Neuronal stem cell (in vitro differentiated cells): ENCODE data around the gene RTN4RL1.

ENCODE experiments used
- DNase-seq: peaks from one replicate; pipeline ENCODE4 v3.0.0-alpha.2; 2013; ENCODE audit warnings: low spot score
- H2AFZ ChIP-seq: one replicate; pipeline ENCODE4 v1.6.1; 2013; ENCODE audit warnings: mild to moderate bottlenecking, low read length, inconsistent platforms
- H2AK5ac ChIP-seq: 2 replicates; pipeline ENCODE4 v1.6.1; 2013; ENCODE audit warnings: low read depth, mild to moderate bottlenecking, inconsistent platforms, low read length, moderate library complexity, mixed read lengths
- H2BK120ac ChIP-seq: 2 replicates; pipeline ENCODE4 v1.6.1; 2013; ENCODE audit warnings: low read depth, mild to moderate bottlenecking, inconsistent platforms, low read length, moderate library complexity, mixed read lengths
- H2BK12ac ChIP-seq: one replicate; pipeline ENCODE4 v1.6.1; 2013; ENCODE audit warnings: low read length, inconsistent platforms
- H2BK15ac ChIP-seq: 2 replicates; pipeline ENCODE4 v1.6.1; 2013; ENCODE audit warnings: mild to moderate bottlenecking, low read length, inconsistent platforms, mixed read lengths
- H2BK5ac ChIP-seq: one replicate; pipeline ENCODE4 v1.6.1; 2013; ENCODE audit warnings: inconsistent platforms, mild to moderate bottlenecking, low read length, moderate library complexity
- H3K14ac ChIP-seq: one replicate; pipeline ENCODE4 v1.6.1; 2013; ENCODE audit warnings: low read length, inconsistent platforms
- H3K18ac ChIP-seq: 2 replicates; pipeline ENCODE4 v1.6.1; 2013; ENCODE audit warnings: low read length, inconsistent platforms
- H3K23ac ChIP-seq: 2 replicates; pipeline ENCODE4 v1.6.1; 2013; ENCODE audit warnings: low read depth, mild to moderate bottlenecking, mixed read lengths, low read length, inconsistent platforms; ENCODE audit not compliant: poor library complexity
- H3K27ac ChIP-seq: replicated peaks from 3 replicates; pipeline ENCODE4 v1.5.1; 2013; ENCODE audit warnings: low read length, inconsistent platforms
- H3K27me3 ChIP-seq, 3 experiments: 2 replicates each; pipeline ENCODE4 v1.6.1; 2013; ENCODE audit warnings: low read length in 3 of 3, mild to moderate bottlenecking in 2 of 3, inconsistent platforms in 1 of 3, low read depth in 1 of 3, mixed read lengths in 1 of 3, moderate library complexity in 1 of 3; ENCODE audit not compliant: control insufficient read depth in 3 of 3, insufficient read depth in 3 of 3
- H3K36me3 ChIP-seq, 2 donors: replicated peaks in 1 of 2; 2 replicates each; pipeline ENCODE4 v1.6.1; 2013; ENCODE audit warnings: low read length in 2 of 2; ENCODE audit not compliant: control insufficient read depth in 2 of 2, insufficient read depth in 2 of 2
- H3K4ac ChIP-seq: 2 replicates; pipeline ENCODE4 v1.6.1; 2013; ENCODE audit warnings: inconsistent platforms, mild to moderate bottlenecking, low read length, moderate library complexity
- H3K4me1 ChIP-seq, 2 donors: 1 replicate in 1 of 2; 2 replicates in 1 of 2; pipeline ENCODE4 v1.6.1; 2013; ENCODE audit warnings: low read length in 2 of 2, low read depth in 1 of 2; ENCODE audit not compliant: control insufficient read depth in 2 of 2, insufficient read depth in 1 of 2
- H3K4me2 ChIP-seq: one replicate; pipeline ENCODE4 v1.6.1; 2013; ENCODE audit warnings: mild to moderate bottlenecking, low read length, inconsistent platforms; ENCODE audit not compliant: insufficient read depth, poor library complexity, severe bottlenecking
- H3K4me3 ChIP-seq, 2 donors: 2 replicates each; pipeline ENCODE4 v1.5.1; 2013; ENCODE audit warnings: low read length in 2 of 2, mild to moderate bottlenecking in 2 of 2, inconsistent platforms in 1 of 2, moderate library complexity in 1 of 2
- H3K79me1 ChIP-seq: one replicate; pipeline ENCODE4 v1.6.1; 2013; ENCODE audit warnings: low read depth, mild to moderate bottlenecking, inconsistent platforms, low read length, moderate library complexity
- H3K9ac ChIP-seq: one replicate; pipeline ENCODE4 v1.6.1; 2013; ENCODE audit warnings: mild to moderate bottlenecking, low read depth, low read length, inconsistent platforms; ENCODE audit not compliant: poor library complexity
- H3K9me3 ChIP-seq, 2 donors: replicated peaks in 1 of 2; 2 replicates each; pipeline versions ENCODE3 to v1.6.1; 2013; ENCODE audit warnings: low read length in 2 of 2, mild to moderate bottlenecking in 2 of 2, inconsistent platforms in 1 of 2, low read depth in 1 of 2, mixed read lengths in 1 of 2, moderate library complexity in 1 of 2; ENCODE audit not compliant: control insufficient read depth in 2 of 2, insufficient read depth in 1 of 2
- H4K8ac ChIP-seq: one replicate; pipeline ENCODE4 v1.6.1; 2013; ENCODE audit warnings: low read depth, mild to moderate bottlenecking, inconsistent platforms, low read length, moderate library complexity
- H4K91ac ChIP-seq: one replicate; pipeline ENCODE4 v1.6.1; 2013; ENCODE audit warnings: low read length, low read depth, mild to moderate bottlenecking, inconsistent platforms; ENCODE audit not compliant: poor library complexity
- WGBS, 2 donors: extraction: QIAGEN DNeasy Blood & Tissue Kit; methylation state at CpG; one replicate each; pipeline ENCODE4 v1.1.7; 2013; ENCODE audit warnings: missing lambda C conversion rate in 2 of 2, mixed read lengths in 1 of 2; ENCODE audit not compliant: insufficient read length in 2 of 2, insufficient replicate concordance in 1 of 2; ENCODE audit errors: extremely low coverage in 2 of 2; 5-methylcytosine and 5-hydroxymethylcytosine counted together

The RTN4RL1 gene

DNA sequence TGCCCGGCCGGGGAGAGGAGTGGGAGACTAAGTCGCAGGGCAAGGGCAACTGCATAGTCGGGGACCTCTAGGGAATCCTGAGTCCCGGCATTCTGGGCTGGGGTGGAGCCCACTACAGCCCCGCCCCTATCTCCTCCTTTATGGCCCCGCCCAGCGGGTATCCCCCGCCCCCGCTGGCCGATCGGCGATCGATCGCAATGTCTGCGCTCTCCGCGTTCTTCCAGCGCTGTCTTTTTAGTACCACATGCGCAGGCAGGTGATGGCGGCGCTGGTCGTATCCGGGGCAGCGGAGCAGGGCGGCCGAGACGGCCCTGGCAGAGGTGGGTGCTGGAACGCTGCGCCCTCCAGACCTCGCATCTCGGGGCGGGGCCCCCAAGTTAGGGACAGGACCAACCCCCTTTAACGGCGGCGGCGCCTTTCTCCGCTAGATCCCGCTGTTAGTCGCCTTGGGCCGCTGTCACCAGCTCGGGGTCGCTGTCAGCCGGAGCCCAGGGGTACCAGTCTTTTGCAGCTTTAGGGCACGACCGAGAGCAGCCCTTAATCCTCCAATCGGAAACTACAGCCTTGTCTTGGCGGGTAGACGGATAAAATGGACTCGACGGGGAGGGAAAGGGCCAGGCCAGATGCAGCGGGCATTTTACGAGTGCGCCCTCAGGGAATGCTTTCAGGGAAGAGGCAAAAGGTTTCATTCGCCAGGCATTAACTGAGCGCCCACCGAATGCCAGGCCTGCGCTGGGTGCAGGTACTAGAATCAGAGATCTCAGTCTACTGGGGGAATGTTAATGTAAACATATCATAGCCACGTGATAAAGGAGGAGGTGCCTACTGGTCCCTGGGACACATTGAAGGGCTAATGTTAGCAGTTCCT, 5.0 kb upstream of the RTN4RL1 start, which contains the start of gene DPH1:
TSS of gene DPH1 (plus strand) at position 243 of the 868 bp plus-strand sequence. CDS start at position 260, 17 bp downstream.
- no peak within 1 kb of the TSS for H3K27ac ChIP-seq
- peak within 1 kb of the TSS; percentile 34 for H2BK12ac ChIP-seq

DNA sequence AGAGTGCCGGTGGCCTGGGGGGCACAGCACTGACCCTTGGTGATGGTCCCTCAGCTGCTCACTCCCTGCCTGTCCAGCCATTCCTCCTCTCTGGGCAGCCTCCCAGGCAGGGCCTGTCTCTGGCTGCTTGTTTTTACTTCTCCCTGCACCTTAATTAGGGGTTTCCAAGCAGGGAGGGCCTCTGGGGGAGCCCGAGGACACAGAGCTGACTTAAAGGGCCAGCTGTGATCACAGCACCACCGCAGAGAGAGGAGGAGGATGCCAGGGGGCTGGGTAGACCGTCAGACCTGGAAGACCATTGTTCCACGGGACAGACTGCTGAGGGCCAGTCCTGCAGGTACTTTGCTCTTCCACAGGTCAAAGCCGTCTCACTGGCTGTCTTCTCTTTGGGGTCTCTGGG, 3.6 kb upstream of the RTN4RL1 start:
- H2BK5ac ChIP-seq, result no peak overlapping the region
- no peak overlapping the region for H3K4me2 ChIP-seq
- H3K4me1 ChIP-seq, result peaks cover 10 to 11% of the 10 kb centered on the region in 2 donors
- peaks cover 3 to 4% of the 10 kb centered on the region in 2 donors for H3K9me3 ChIP-seq
- peak overlapping the region; percentile 80 for H2AFZ ChIP-seq
- no peak overlapping the region for H3K27ac ChIP-seq
- no peak for DNase-seq
- H3K79me1 ChIP-seq, result peaks cover 6% of the 10 kb centered on the region
- no peak overlapping the region for H4K8ac ChIP-seq
- peaks cover 8 to 56% (median 47%) of the 10 kb centered on the region in 3 experiments for H3K27me3 ChIP-seq
- no peak overlapping the region for H3K4ac ChIP-seq
- H2BK15ac ChIP-seq, result peak overlapping the region; percentile 95
- H3K23ac ChIP-seq, result no peak overlapping the region
- peak overlapping the region; percentile 34 for H2BK12ac ChIP-seq
- no CpG with 5 or more reads among the region's 6 CpGs for WGBS, 2 donors
- peak overlapping the region; percentile 55 for H2BK120ac ChIP-seq
- H4K91ac ChIP-seq, result no peak overlapping the region
- no peak overlapping the region for H3K14ac ChIP-seq
- H3K4me3 ChIP-seq, result no peak overlapping the region
- peak overlapping the region; percentile 38 for H3K9ac ChIP-seq
- H2AK5ac ChIP-seq, result peak overlapping the region; percentile 76
- H3K18ac ChIP-seq, result peak overlapping the region; percentile 27
- H3K36me3 ChIP-seq, result no peaks in the 10 kb centered on the region

More for the DNA sequence above, 5.0 kb upstream of the RTN4RL1 start, which contains the start of gene DPH1:
- peak within 1 kb of the TSS; percentile 86 to 97 for H3K4me3 ChIP-seq
- H3K23ac ChIP-seq, result peak within 1 kb of the TSS; percentile 52
- peak within 1 kb of the TSS; percentile 31 for H3K14ac ChIP-seq
- H2BK120ac ChIP-seq, result peak within 1 kb of the TSS; percentile 55
- peak within 1 kb of the TSS; percentile 99 for H3K4me2 ChIP-seq
- H2BK15ac ChIP-seq, result peak within 1 kb of the TSS; percentile 95
- no peak within 1 kb of the TSS for H3K4ac ChIP-seq
- peaks cover 0 to 42% (median 34%) of the 10 kb centered on the region in 3 experiments for H3K27me3 ChIP-seq
- no peak within 1 kb of the TSS for H4K8ac ChIP-seq
- H4K91ac ChIP-seq, result no peak within 1 kb of the TSS
- peaks cover 16% of the 10 kb centered on the region in 2 donors for H3K4me1 ChIP-seq
- peaks cover 3 to 4% of the 10 kb centered on the region in 2 donors for H3K9me3 ChIP-seq
- DNase-seq, result peak; percentile 82
- peak within 1 kb of the TSS; percentile 92 for H2AFZ ChIP-seq
- H3K79me1 ChIP-seq, result peaks cover 6% of the 10 kb centered on the region
- peak within 1 kb of the TSS; percentile 67 for H2BK5ac ChIP-seq
- H3K18ac ChIP-seq, result peak within 1 kb of the TSS; percentile 89
- no CpG with 5 or more reads among the region's 59 CpGs for WGBS, 2 donors
- H3K36me3 ChIP-seq, result no peaks in the 10 kb centered on the region
- H3K9ac ChIP-seq, result peak within 1 kb of the TSS; percentile 73
- H2AK5ac ChIP-seq, result peak within 1 kb of the TSS; percentile 76

DNA sequence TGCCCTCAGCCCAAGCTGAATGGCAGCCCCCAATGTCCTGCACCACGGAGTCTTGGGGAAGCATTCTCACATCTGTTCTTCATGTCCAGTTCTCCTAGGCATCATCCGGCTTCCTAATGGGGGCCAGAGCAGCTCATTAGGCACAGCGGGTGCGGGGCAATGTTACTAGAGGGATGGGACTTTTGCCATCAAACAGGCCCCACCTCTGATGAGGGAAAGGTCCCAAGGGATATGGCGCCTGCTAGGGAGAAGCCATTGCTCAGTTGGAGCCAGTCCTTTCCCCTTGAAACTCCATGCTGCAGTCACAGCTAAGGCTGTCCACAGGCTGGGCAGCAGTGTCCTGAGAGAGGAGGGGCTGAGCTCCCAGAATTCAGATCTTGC, 3.1 kb upstream of the RTN4RL1 start:
- Histone ChIP-seq H4K8ac (no peak overlapping the region), H3K27ac (no peak overlapping the region), H2BK120ac (no peak overlapping the region), H2AFZ (peak overlapping the region; percentile 80), H3K79me1 (peaks cover 4% of the 10 kb centered on the region), H2BK12ac (no peak overlapping the region), H3K4ac (no peak overlapping the region), H3K9me3 (peaks cover 3 to 4% of the 10 kb centered on the region in 2 donors), H4K91ac (no peak overlapping the region), H2AK5ac (peak overlapping the region; percentile 26), H2BK5ac (no peak overlapping the region), H3K36me3 (no peaks in the 10 kb centered on the region), H3K23ac (no peak overlapping the region), H3K4me3 (no peak overlapping the region), H3K9ac (no peak overlapping the region), H3K14ac (no peak overlapping the region), H2BK15ac (peak overlapping the region; percentile 34), H3K4me1 (peaks cover 9 to 10% of the 10 kb centered on the region in 2 donors), H3K18ac (peak overlapping the region; percentile 32), H3K27me3 (peaks cover 8 to 60% (median 49%) of the 10 kb centered on the region in 3 experiments), H3K4me2 (no peak overlapping the region)
- no CpG with 5 or more reads among the region's 5 CpGs for WGBS, 2 donors
- DNase-seq, result no peak
